Keratinocyte (primary cell): ENCODE measurements around the gene TRIB2.

ENCODE experiments used
- EZH2 ChIP-seq: IDR thresholded peaks from one replicate; pipeline ENCODE4 v1.6.1; 2012; ENCODE audit warnings: inconsistent platforms, mild to moderate bottlenecking, low read length, moderate library complexity
- TF ChIP-seq, protein P1 (sequence below), 3 experiments: IDR thresholded peaks in 1 of 3; conservative IDR thresholded peaks in 1 of 3; optimal IDR thresholded peaks in 1 of 3; 2 replicates in 2 of 3; 3 replicates in 1 of 3; pipeline versions ENCODE3 to v1.5.1; 2011; ENCODE audit warnings: low read length in 3 of 3, mild to moderate bottlenecking in 3 of 3, moderate library complexity in 2 of 3, control low read depth in 1 of 3, inconsistent platforms in 1 of 3; ENCODE audit not compliant: insufficient read depth in 2 of 3; ENCODE audit errors: extremely low read depth in 1 of 3

GRCh38 chr2:12778811-12779579, 62.3 kb downstream of the TRIB2 start:
- TF ChIP-seq, protein P1, sequence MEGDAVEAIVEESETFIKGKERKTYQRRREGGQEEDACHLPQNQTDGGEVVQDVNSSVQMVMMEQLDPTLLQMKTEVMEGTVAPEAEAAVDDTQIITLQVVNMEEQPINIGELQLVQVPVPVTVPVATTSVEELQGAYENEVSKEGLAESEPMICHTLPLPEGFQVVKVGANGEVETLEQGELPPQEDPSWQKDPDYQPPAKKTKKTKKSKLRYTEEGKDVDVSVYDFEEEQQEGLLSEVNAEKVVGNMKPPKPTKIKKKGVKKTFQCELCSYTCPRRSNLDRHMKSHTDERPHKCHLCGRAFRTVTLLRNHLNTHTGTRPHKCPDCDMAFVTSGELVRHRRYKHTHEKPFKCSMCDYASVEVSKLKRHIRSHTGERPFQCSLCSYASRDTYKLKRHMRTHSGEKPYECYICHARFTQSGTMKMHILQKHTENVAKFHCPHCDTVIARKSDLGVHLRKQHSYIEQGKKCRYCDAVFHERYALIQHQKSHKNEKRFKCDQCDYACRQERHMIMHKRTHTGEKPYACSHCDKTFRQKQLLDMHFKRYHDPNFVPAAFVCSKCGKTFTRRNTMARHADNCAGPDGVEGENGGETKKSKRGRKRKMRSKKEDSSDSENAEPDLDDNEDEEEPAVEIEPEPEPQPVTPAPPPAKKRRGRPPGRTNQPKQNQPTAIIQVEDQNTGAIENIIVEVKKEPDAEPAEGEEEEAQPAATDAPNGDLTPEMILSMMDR (optimal IDR thresholded peaks at IDR 0.05 in 1 of 3, IDR thresholded peaks at IDR 0.05 in 1 of 3, conservative IDR thresholded peaks at IDR 0.05 in 1 of 3; ENCODE audit: extremely low read depth in 1 of 3, insufficient read depth in 2 of 3, low read length in 3 of 3), result no peak
- TF ChIP-seq EZH2, result no peak
